GDM1 (cell line): ENCODE measurements around the gene REXO1.
"Not testable (repeated sequence)": the region's sequence is repeated elsewhere in the genome, so short reads cannot be mapped to it uniquely, and the experiment has no call there.

Experiments
- DNase-seq: peaks from one replicate; lab custom pipeline; 2025; lab: John Stamatoyannopoulos, UW

The REXO1 gene

DNA sequence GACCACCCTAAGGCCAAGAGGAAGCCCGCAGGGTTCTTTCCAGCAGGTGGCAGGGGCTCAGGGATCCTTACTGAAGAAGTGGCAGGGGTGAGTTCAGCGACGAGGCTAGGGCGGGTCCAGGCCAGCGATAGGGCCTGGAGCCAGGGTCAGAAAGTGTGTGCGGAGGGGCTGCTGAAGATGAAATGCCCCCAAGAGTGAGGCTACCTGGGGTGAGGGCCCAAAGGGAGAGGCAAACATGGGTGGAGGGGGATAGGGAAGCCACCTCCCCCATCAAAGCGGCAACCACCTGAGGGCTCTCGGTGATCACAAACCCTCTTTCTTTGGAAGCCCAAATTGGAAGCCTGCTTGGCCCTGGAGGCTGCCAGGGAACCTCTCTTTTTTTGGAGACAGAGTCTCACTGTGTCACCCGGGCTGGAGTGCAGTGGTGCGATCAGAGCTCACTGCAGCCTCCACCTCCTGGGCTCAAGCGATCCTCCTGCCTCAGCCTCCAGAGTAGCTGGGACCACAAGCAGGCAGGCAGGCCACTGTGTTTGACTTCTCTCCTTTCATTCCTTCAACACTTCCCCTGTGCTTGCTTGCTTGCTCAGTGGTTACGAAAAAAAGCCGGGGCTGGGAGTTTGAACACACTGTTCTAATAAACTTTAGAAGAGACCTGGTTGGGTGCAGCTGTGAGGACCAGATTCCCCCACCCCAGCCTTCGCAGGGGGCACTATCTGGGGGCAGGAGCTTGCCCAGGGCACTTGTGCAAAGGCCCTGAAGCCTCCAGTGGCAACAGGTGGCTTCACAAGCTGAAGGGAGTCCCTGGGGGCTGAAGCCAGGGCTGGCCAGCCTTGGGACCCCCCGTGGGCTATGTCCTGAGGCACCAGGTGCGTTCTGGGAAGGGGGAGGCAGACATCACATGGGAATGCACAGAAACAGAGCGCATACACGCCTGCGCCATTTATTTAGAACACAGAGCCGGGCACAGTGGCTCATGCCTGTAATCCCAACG, 34.8 kb downstream of the REXO1 start:
- no peak for DNase-seq

DNA sequence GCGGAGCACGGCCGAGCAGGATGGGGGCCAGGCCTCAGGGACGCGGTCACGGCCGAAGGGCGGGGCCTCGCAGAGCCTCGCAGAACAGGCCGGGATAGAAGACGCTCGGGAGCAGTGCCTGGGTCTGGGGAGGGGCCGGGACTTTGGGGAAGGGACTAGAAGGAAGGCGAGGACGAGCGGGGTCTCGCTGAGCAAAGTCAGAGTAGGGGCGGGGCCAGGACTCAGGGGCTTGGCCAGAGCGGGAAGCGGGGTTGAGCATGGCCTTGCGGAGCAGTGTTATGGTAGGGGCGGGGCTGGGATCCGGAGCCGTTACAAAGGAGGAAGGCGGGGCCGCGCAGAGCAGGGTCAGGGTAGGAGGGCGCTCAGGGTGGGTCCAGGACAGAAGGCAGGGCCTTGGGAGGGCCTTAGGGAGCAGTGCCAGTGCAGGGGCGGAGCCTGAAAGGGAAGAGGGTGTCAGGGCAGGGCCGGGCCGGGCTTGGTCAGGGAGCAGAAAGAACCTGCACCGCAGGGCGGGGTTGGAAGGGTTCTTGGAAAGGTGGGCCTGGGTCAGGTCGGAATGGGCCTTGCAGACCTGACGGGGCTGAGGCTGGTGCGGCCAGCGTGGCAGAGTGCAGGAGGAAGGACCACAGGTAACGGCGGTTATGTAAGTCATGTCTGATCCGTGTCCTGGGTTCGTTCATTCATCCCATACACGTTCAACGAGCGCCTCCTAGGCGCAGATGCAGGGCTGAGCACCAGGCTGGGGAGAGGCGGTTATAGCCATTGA, 35.7 kb downstream of the REXO1 start:
- peak; percentile 96 for DNase-seq

DNA sequence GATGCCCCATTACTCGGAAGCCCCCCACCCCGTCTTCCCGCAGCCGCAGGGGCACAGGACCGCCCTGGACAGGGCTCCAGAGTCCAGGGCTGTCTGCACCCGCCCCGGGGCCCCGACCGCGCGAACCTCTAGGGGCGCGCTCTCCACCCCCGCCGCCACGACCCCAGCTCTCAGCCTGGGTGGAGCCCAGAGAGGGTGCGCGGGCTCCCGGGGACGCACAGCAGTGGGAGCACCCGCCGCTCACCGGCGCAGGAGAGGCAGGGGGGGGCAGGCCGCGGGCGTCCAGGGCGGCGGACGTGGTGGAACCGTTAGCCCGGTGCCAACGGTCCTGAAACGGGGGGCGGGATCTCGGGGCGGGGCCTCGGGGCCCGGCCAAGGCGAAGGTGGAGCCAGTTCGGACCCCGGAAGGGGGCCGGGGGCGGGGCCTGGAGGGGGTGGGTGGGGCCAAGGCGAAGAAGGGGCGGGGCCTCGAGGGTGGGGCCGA, 36.3 kb downstream of the REXO1 start, which contains the start of gene ATP8B3:
Gene ATP8B3, minus strand, starts transcription at position 335 of the 484 bp plus-strand sequence. CDS start 540 bp downstream, outside the sequence.
- DNase-seq = no peak

DNA sequence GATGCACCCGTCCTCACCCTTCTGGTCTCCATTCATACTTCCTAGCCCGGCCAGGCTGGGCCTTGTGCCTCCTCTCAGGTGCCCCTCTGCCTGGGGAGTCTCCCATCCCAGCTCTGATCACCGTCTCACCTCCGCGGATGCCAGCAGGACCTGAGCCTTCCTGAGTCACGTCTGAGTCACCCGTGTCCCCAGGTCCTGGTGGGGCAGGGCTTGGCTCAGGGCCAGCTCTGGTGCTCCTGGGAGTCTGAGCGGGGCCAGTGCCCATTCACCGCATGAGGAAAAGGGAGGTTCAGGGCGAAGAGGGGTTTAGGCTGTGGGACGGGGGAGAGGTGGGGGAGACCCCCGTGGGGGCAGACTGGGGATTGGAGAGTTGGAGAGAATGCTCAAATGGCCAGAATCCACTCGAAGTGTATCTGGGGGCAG, 36.8 kb downstream of the REXO1 start:
- no peak for DNase-seq

DNA sequence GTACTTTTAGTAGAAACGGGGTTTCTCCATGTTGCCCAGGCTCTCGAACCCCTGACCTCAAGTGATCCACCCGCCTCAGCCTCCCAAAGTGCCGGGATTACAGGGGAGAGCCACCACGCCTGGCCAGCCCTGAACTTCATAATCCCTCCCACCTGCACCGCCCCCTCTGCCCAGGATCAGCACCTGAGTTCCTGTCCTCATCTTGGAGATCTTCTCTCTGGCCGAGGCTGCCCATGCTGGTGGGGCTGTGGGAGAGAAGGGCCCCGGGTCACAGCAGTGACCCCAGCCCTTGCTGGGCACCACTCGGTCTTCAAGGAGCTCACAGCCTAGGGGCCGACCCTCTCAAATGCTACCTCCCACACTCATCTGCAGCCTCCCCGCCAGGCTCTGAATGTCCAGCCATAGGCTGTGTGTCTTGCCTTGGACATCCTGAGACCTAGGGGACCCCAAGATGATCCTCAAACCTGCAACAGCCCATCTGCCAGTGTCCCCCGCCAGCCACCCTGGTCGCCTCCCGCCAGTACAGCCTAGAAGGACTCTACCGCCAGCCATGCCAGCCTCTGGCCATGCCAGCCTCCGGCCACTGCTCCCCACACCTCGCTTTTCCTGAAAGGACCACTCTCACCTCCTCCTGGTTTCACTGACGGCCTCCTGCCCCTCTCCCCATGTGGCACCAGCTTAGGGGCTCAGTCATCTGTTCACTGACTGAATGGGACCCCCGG, 37.7 kb downstream of the REXO1 start:
- DNase-seq = no peak

DNA sequence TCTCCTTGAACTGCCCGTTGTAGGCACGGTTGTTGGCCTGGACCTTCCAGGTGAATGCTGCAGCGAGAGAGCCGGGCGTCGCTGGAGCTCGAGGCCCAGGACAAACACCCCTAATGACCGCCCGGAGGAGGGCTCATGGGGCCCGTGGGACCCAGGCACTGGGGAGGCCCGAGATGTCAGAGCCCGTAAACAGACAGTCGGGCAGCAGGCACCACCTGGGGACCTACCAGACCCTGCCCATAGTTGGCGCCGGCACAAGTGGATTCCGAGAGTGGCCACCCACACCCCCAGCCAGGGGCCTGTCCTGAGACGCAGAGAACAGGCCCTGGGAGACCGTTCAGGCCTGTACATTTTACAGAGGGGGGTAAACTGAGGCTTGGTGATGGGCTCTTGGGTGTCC, 38.6 kb downstream of the REXO1 start:
- DNase-seq = no peak

DNA sequence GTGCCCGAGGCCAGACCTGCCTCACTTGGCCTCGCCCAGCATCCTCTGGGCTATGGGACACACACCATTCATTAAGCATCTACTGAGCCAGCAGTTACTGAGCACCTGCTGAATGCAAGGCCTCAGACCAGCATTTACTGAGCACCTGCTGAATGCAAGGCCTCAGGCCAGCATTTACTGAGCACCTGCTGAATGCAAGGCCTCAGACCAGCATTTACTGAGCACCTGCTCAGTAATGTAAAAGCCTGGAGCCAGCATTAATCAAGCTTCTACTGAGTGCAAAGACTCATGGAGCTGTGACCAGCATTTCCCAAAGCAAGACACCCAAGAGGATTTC, 39.9 kb downstream of the REXO1 start:
- DNase-seq = no peak

DNA sequence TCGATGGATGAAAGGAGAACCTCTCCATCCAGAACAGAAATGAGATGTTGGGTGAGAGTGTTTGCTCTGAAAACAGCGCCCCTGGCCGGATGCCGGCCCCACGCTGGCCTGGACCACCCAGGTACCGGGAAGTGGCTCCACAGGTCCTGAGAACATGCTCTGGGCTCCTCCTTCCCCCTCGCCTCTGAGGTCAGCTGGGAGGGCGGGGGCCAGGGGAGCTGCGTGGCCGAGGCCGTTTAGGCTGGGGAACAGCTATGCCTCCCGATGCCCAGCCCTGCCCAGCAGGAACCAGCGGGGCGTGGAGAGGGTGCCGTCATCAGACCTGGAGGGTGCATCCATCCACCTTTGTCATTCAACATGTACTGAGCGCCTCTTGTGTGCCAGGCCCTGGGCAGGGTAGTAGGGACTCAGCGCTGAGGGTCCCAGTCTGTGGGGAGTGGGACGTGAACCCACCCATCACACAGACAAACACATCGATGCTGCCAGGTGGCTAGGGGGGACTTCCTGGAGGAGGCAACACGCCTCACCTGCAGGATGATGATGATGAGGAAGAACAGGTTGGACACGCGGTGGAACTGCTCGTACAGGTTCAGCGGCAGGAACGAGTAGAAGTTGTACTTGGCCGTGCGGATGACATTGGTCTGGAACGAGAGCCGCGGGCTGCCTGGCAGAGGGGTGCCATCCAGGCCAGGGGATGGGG, 40.4 kb downstream of the REXO1 start:
- DNase-seq = no peak

DNA sequence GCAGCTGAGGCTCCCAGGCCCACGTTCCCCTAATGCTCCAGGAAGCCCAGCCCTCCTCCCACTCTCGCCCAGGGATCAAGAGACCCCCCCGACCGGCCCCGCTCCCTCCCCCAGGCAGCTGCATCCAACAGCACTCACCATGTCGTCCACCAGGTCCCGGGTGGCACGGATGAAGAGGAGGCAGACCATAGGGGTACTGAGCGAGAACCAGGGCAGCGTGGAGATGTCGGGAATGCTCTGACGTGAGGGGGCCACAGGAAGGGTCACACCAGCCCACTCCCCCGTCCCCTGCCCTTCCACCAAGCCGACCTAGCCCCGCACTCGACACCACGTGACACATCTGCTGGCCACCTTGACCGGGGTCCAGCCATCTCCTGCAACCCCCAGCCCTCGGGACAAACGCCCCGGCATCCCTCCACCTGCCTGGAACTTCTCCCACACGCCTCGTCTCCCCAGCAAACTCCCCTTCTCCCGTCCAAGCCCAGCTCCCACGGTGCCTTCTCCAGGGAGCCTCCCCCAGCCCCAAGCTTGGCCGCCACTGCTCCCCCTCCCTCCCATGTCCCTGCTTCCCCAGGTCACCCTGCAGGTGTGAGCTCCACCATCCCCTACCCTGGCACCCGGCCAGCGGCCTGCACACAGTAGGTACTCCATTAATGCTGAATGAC, 41.1 kb downstream of the REXO1 start:
- DNase-seq = no peak

DNA sequence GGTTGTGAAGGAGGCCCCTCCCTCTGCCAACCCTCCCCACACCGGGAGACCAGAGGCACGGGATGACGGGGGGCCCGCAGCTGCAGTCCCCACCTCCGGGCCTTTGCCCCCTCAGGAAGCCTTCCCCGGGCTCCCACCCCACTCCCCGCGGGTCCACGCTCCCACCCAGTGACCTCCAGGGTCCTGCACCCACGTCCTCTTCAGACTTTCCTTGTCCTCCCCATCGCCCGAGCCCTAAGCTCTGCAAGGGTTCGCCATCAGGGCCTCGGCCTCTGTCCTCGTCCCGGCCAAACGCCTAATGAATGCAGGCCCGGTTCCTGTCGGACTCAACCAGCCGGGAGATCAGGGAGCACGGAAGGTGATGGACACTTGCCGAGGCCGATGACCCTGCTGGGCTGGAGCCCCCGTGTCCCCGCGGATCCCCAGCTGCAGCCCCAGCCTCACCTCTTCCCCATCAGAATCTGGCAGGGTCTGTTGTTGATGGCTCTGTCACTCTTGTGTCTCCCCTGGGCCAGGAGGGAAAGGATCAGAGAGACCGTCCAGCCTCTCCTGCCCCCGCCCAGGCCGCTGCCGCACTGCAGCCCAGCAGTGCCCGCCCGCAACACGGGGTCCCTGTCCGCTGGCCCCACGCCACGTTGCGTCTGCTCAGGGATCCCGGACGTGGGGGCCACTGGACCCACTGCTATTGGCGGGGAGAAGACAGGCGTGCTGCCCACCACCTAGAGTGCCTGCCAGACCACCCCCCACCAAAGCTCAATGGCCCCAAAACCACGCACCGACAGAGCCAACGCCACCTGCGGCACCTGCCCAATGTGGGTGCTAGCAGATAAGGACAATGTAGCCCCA, 41.9 kb downstream of the REXO1 start:
- DNase-seq = no peak

DNA sequence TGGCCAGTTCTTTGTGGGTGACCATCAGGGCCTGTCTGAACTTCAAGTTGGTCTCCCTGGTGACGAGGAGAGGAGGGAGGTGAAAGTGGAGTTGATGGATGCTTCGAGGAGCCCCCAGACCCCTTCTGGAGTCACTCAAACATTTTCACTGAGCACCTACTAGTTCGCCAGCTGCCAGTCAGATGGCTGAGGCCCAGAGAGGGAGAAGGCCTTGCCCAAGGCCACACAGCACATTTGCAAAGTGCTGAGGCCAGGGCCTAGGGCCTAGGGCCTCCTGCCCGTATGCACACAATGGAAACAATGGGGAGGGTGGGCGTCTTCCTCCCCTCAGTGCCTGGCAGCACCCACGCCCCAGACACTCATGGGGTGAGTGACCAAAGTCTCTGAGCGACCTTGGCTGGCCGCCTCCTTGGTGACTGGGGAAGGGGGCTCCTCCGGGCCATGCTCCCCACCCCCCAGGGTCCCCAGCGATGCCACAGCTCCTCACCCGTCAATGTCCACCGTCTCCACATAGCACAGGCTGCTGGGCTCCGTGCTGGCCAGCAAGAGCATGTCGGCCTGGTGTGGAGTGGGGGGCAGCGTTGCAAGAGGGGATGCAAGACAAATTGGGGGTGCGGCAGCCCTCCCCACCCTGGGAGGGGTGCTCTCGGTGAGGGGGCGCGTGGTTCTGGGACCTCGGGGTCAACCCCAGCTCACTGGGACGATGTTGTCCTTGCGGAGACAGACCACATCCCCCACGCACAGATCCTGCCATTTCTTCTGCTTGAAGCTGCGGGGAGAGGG, 42.7 kb downstream of the REXO1 start:
- DNase-seq = no peak

DNA sequence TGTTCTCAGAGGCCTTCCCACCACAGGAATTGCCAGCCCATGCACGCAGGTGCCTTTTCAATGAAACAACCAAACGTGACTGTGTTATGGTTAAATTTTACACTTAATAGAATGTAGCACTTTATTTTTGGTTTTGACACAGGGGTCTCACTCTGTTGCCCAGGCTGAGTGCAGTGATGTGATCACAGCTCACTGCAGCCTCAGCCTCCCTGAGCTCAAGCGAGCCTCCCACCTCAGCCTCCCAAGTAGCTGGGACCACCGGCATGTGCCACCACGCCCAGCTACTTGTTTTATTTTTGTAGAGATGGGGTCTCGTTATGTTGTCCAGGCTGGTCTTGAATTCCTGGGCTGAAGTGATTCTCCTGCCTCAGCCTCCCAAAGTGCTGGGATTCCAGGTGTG, 43.4 kb downstream of the REXO1 start:
- DNase-seq = no peak

DNA sequence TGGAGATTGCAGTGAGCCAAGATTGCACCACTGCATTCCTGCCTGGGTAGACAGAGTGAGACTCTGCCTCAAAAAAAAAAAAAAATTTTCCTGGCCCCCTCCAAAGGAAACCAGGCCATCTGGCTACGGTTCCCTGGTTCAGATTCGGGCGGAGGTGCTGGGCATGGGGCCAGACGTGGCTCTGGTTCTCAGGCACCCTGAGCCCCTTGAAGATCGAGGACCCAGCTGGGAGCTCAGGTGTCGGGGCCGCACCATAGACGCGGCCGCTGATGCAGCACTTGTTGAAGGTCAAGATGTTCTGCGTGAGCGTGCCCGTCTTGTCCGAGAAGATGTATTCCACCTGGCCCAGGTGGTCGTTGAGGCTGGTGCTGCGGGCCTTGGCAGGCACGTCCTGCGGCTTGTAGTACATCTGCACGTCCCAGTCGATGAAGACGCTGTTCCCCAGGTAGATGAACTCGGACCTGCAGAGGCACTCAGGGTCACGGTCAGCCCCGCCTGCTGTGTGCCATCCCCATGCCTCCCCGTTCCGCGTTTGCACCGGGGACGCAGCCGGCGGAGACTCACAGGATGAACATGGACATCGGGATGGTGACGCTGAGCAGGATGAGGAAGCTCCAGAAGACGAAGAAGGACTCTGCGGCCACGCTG, 48.5 kb downstream of the REXO1 start:
- no peak for DNase-seq

DNA sequence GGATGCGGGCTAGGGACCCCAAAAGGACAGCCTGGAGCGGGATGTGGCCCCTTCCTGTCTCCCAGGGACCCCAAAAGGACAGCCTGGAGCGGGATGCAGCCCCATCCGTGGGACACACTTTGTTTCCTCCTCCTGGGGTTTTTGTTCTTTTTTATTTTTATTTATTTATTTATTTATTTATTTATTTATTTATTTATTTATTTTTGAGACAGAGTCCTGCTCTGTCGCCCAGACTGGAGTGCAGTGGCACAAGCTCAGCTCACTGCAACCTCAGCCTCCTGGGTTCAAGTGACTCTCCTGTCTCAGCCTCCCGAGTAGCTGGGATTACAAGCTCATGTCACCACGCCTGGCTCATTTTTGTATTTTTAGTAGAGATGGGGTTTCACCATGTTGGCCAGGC, 51.0 kb downstream of the REXO1 start:
- DNase-seq = not testable (repeated sequence)

DNA sequence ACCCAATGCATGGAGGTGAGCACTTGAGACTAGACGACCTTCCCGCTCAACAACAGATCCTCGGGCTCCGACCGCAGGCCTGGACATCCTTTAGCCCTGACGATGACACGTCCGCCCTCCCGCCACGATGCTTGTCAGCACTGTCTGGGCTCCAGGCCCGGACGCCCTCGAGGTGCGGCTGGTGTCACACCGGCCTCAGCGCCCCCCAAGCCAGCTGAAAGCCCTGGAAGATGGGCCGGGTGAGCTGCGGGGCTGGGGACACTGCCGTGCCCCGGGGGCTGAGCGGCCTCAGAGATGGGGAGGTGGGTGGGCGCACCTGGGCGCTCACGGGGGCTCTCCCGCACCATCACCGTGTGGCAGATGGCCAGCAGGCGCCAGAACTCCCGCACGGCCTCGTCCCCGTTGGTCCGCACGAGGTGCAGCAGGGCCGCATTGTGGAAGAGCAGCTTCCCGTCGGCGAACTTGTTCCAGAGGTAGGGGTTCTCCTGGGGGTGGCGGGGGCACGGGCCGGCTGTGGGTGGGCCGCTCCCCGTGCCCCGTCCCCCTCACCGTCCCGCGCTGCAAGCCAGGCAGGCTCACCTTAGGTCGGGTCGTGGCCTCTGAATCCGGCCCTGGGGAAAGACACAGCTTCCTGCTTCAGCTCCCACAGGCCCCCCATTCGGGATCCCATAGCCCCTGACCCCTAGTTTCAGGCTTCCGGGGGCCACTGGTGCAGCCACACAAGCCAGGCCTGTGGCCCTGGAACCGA, 51.7 kb downstream of the REXO1 start:
- no peak for DNase-seq

DNA sequence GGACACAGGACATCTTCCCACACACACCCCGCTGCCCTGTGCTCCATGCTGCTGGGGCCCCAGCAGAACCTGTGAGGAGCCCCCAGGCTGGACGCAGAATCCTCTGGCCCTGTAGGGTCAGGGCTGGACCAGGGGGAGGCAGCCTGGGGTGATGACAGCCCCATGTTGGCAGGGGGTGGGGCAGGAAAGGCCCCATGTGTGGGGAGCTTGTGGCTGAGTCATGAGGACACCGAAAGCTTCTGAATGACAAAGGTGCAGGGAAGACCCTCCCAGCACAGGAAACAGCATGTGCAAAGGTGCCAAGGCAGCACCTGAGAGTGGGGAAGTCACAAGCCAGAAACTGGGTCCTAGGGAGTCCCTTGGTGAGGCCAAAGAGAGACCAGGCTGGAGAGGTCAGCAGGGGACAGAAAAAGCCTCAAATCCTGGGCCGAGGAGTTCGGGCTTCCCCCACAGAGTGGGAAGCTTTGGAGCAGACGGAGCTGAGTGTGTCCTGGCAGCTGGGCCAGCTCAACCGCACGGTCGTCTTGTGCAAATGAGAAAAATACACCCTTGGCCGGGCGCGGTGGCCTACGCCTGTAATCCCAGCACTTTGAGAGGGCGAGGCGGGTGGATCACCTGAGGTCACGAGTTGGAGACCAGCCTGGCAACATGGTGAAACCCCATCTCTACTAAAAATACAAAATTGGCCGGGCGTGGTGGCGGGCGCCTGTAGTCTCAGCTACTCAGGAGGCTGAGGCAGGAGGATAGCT, 53.7 kb downstream of the REXO1 start:
- DNase-seq = no peak

DNA sequence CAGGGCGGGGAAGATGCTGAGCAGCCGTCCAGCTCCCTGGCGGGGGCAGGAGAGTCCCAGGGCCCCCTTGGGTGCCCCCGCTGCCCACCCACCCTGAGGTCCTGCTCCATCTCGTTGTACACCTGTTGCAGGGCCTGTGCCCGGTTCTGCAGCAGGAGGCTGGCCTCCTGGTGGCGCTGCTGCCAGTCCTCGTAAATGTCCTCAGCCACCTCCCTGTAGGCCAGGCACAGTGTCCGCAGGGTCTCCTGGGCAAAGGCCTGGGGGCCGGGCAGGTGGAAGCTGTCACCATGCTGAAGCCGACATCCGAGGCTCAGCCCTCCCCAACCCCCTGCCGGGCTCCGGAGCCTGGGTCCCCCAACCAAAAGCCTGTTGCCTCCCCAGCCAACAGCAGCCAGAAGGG, 56.4 kb downstream of the REXO1 start:
- no peak for DNase-seq
